ENCODE results near the gene TRAK2. TPM values are rescaled to one million over a fixed set of nuclear protein-coding genes. Genes with fewer than 3 reads are reported as not detected.

TRAK2 gene
- total RNA-seq, 1 experiment from 2014 or later = 33.2 TPM

GRCh38 chr2:201413552-201413951, 37.7 kb downstream of the TRAK2 start:
- POLR2A ChIA-PET (ENCODE audit: unreplicated experiment) = no interaction called here
- intact Hi-C loops (cut with micrococcal nuclease; ENCODE audit: unreplicated experiment) = no loop called here
- H3K9me2 ChIP-seq (ENCODE audit: insufficient read depth) = no peaks in the 10 kb centered on the region; the same call in 1 of the 2 replicates
- no peak for TF ChIP-seq EZH2 (IDR thresholded peaks at IDR 0.05; ENCODE audit: low read depth)
- TF ChIP-seq CTCF (conservative IDR thresholded peaks at IDR 0.05) = no peak
- H3K79me2 ChIP-seq (ENCODE audit: low read depth) = 0 out of 2 replicates have a peak, but pooled peaks cover 4% of the 10 kb centered on the region
- no peak overlapping the region for H2AFZ ChIP-seq
- no peak for DNase-seq
- H3K27ac ChIP-seq = no peak overlapping the region
- no peaks in the 10 kb centered on the region for H3K9me3 ChIP-seq (ENCODE audit: insufficient read depth, low read depth)
- H3F3A ChIP-seq (ENCODE audit: insufficient read depth, low read depth) = no peaks in the 10 kb centered on the region
- H4K20me1 ChIP-seq (ENCODE audit: insufficient read depth) = no peaks in the 10 kb centered on the region
- H3K36me3 ChIP-seq (ENCODE audit: low read depth) = no peaks in the 10 kb centered on the region
- H3K4me1 ChIP-seq (replicated peaks; ENCODE audit: insufficient read depth) = no peaks in the 10 kb centered on the region
- H3K4me2 ChIP-seq = no peak overlapping the region
- no TSS peak for BruUV-seq (replicated peaks)
- no peaks in the 10 kb centered on the region for H3K27me3 ChIP-seq (ENCODE audit: insufficient read depth, low read depth)
- CTCF ChIA-PET = no interaction called here
- H3K4me3 ChIP-seq = no peak overlapping the region

- no peak for TF ChIP-seq EZH2 (IDR thresholded peaks at IDR 0.05; ENCODE audit: low read depth)
- TF ChIP-seq CTCF (conservative IDR thresholded peaks at IDR 0.05) = no peak
- H3K79me2 ChIP-seq (ENCODE audit: low read depth) = 0 out of 2 replicates have a peak, but pooled peaks cover 4% of the 10 kb centered on the region
- no peaks in the 10 kb centered on the region for H3K36me3 ChIP-seq (ENCODE audit: low read depth)
- H3K9me2 ChIP-seq (ENCODE audit: insufficient read depth) = no peaks in the 10 kb centered on the region; the same call in 1 of the 2 replicates
- H4K20me1 ChIP-seq (ENCODE audit: insufficient read depth) = no peaks in the 10 kb centered on the region
- no peak overlapping the region for H3K27ac ChIP-seq
- intact Hi-C loops (cut with micrococcal nuclease; ENCODE audit: unreplicated experiment) = no loop called here
- DNase-seq = no peak
- no peaks in the 10 kb centered on the region for H3K27me3 ChIP-seq (ENCODE audit: insufficient read depth, low read depth)
- H3K4me3 ChIP-seq = no peak overlapping the region
- H3F3A ChIP-seq (ENCODE audit: insufficient read depth, low read depth) = no peaks in the 10 kb centered on the region
- BruUV-seq (replicated peaks) = no TSS peak
- no peaks in the 10 kb centered on the region for H3K9me3 ChIP-seq (ENCODE audit: insufficient read depth, low read depth)
- H3K4me2 ChIP-seq = no peak overlapping the region
- ChIA-PET CTCF (no interaction called here), POLR2A (ENCODE audit: unreplicated experiment) (no interaction called here)
- no peaks in the 10 kb centered on the region for H3K4me1 ChIP-seq (replicated peaks; ENCODE audit: insufficient read depth)
- H2AFZ ChIP-seq = no peak overlapping the region
Observed at GRCh38 chr2:201413143-201413542, 38.1 kb downstream of the TRAK2 start.

- Histone ChIP-seq H3K27me3 (ENCODE audit: insufficient read depth, low read depth) (no peaks in the 10 kb centered on the region), H4K20me1 (ENCODE audit: insufficient read depth) (no peaks in the 10 kb centered on the region), H3K9me2 (ENCODE audit: insufficient read depth) (no peaks in the 10 kb centered on the region; the same call in 1 of the 2 replicates), H3K4me3 (no peak overlapping the region), H3K36me3 (ENCODE audit: low read depth) (no peaks in the 10 kb centered on the region), H3K79me2 (ENCODE audit: low read depth) (0 out of 2 replicates have a peak, but pooled peaks cover 4% of the 10 kb centered on the region), H2AFZ (no peak overlapping the region), H3K9me3 (ENCODE audit: insufficient read depth, low read depth) (no peaks in the 10 kb centered on the region), H3K4me1 (replicated peaks; ENCODE audit: insufficient read depth) (peaks cover 5% of the 10 kb centered on the region), H3K4me2 (no peak overlapping the region), H3K27ac (no peak overlapping the region), H3F3A (ENCODE audit: insufficient read depth, low read depth) (no peaks in the 10 kb centered on the region)
- ChIA-PET POLR2A (ENCODE audit: unreplicated experiment) (no interaction called here), CTCF (no interaction called here)
- intact Hi-C loops (cut with micrococcal nuclease; ENCODE audit: unreplicated experiment) = no loop called here
- TF ChIP-seq CTCF (conservative IDR thresholded peaks at IDR 0.05) (no peak), EZH2 (IDR thresholded peaks at IDR 0.05; ENCODE audit: low read depth) (no peak)
- DNase-seq = no peak
- no TSS peak for BruUV-seq (replicated peaks)
Observed at GRCh38 chr2:201411421-201411820, 39.8 kb downstream of the TRAK2 start.

Measured in PC-9 (cell line).